NT2/D1 (cell line): ENCODE results near the gene UGT1A1.

Experiments used
- SUZ12 ChIP-seq: IDR thresholded peaks from 2 replicates; pipeline ENCODE4 v1.6.1; 2011; ENCODE audit not compliant: insufficient read length, insufficient read depth; ENCODE audit errors: extremely low read depth
- YY1 ChIP-seq: IDR thresholded peaks from 2 replicates; pipeline ENCODE4 v1.6.1; 2011; ENCODE audit not compliant: insufficient read length, insufficient read depth
- ZNF274 ChIP-seq: IDR thresholded peaks from 2 replicates; pipeline ENCODE4 v1.6.1; 2011; ENCODE audit warnings: mild to moderate bottlenecking, low read depth, low read length

DNA sequence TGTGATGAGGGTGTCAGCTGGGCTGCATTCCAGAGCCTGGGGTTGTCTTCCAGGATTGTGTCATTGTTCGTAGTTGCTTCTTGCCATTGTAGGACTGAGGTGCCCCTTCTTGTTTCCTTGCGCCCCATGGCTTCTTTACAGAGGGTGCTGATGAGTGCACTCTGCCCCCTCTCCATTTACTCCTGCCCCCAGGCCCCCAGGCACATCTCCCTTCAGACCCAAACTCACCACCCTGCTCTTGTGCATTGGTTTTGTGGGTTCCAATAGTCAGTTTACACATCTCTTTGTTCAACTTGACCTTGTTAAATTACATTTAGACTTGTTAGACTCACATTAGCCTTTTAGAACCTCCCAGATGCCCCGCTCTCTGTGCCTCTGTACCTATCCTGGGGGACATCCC is 61.1 kb downstream of the UGT1A1 start:
- TF ChIP-seq YY1 (no peak), SUZ12 (no peak), ZNF274 (no peak)
